ENCODE data around the gene ZMPSTE24. TPM values are rescaled to one million over a fixed set of nuclear protein-coding genes. Genes with fewer than 3 reads are reported as not detected.

Gene ZMPSTE24
- 88.1 and 93.3 TPM in 2 replicates for total RNA-seq

GRCh38 chr1:40257688-40258444 is at the start of gene ZMPSTE24:
Gene ZMPSTE24, plus strand, starts transcription at chr1:40258236. Its CDS starts 36 bp downstream, at chr1:40258272.

GRCh38 chr1:40247655-40248054 is 10.4 kb upstream of the ZMPSTE24 start, which contains the start of gene TMCO2:
Gene TMCO2, plus strand, starts transcription at chr1:40247937. Its CDS starts 57 bp downstream, at chr1:40247994.

GRCh38 chr1:40316595-40317393 is 58.8 kb downstream of the ZMPSTE24 start, which contains the start of gene COL9A2:
Gene COL9A2, minus strand, starts transcription at chr1:40317286. Its CDS starts 89 bp downstream, at chr1:40317197.

Other genes with a start within 250 kb of the ZMPSTE24 start
- gene CAP1, start 217.5 kb upstream of the ZMPSTE24 start, total RNA-seq: 383 and 461 TPM in 2 replicates
- 29.7 and 67.5 TPM in 2 replicates for gene PPT1, start 161.0 kb upstream of the ZMPSTE24 start, total RNA-seq
- 33.2 and 39.1 TPM in 2 replicates for gene RLF, start 96.8 kb upstream of the ZMPSTE24 start, total RNA-seq
- gene TMCO2, start 10.3 kb upstream of the ZMPSTE24 start, total RNA-seq: not detected in 2 replicates
- 0.71 and 1.0 TPM in 2 replicates for gene COL9A2, start 59.0 kb downstream of the ZMPSTE24 start, total RNA-seq
- gene SMAP2, start 115.5 kb downstream of the ZMPSTE24 start, total RNA-seq: 8.2 and 12.2 TPM in 2 replicates
- 4.4 and 5.2 TPM in 2 replicates for gene ZFP69B, start 192.2 kb downstream of the ZMPSTE24 start, total RNA-seq
- gene ZFP69, start 219.1 kb downstream of the ZMPSTE24 start, total RNA-seq: 2.4 and 4.6 TPM in 2 replicates

Measured in nasal cavity respiratory epithelium epithelial cell of viscerocranial mucosa (primary cell).